ENCODE results near the gene SCAMP2. TPM values are rescaled to one million over a fixed set of nuclear protein-coding genes. Genes with fewer than 3 reads are reported as not detected.
A peak's percentile ranks its signal among the peaks of the same experiment; 100 is the strongest.

Gene SCAMP2
- polyA plus RNA-seq, 4 donors, result 52.3 to 128 (median 75.7) TPM

DNA sequence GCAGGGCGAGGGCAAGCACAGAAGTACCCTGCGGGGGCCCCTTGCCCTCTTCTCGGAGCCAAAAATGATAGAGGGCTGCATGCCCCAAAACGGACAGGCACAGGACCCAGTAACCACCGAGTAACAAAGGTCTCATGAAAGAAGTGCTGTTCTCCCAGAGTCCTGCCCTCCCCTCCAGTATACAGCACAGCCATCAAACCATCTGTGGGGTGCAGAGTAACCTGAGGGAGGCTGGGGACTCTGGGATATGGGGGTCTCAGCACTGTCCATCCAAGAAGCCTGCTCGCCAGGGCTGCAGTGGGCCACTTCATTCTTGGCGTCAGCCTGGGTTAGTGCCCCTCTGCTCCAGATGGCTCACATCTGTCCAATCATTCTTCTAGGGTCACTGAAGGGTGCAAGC is 36.3 kb downstream of the SCAMP2 start:
- no peaks in the 10 kb centered on the region for H3K27me3 ChIP-seq (ENCODE audit: control insufficient read depth in 3 of 3, insufficient read depth in 3 of 3, low read length in 3 of 3)
- H3K9me3 ChIP-seq (ENCODE audit: control insufficient read depth in 2 of 2, insufficient read depth in 1 of 2, low read depth in 1 of 2, low read length in 1 of 2), result no peaks in the 10 kb centered on the region
- peaks cover 0 to 34% (median 3%) of the 10 kb centered on the region in 3 donors for H3K4me1 ChIP-seq (ENCODE audit: control insufficient read depth in 3 of 3, insufficient read depth in 2 of 3, low read depth in 1 of 3, low read length in 2 of 3)
- 80 to 87% (median 84%) methylated on average over 7 of the region's 7 CpGs for WGBS, 3 donors
- H3K27ac ChIP-seq (ENCODE audit: low read depth in 1 of 3, low read length in 2 of 3), result no peak overlapping the region
- H3K36me3 ChIP-seq (ENCODE audit: control insufficient read depth in 3 of 3, insufficient read depth in 2 of 3, low read depth in 1 of 3, low read length in 3 of 3), result peaks cover 2 to 64% (median 9%) of the 10 kb centered on the region in 3 donors
- no peak overlapping the region for H3K4me3 ChIP-seq (ENCODE audit: low read depth in 1 of 3, low read length in 3 of 3)
- DNase-seq, result no peak
- FAIRE-seq, result no peak

- peaks cover 0 to 30% (median 3%) of the 10 kb centered on the region in 3 donors for H3K4me1 ChIP-seq (ENCODE audit: control insufficient read depth in 3 of 3, insufficient read depth in 2 of 3, low read depth in 1 of 3, low read length in 2 of 3)
- WGBS, 3 donors, result 30 to 37% (median 33%) methylated on average over 5 of the region's 5 CpGs
- FAIRE-seq, result no peak
Measured at GRCh38 chr15:74835312-74835823, 37.8 kb downstream of the SCAMP2 start.

GRCh38 chr15:74833376-74834107 is 39.6 kb downstream of the SCAMP2 start:
- H3K27me3 ChIP-seq (ENCODE audit: control insufficient read depth in 3 of 3, insufficient read depth in 3 of 3, low read length in 3 of 3), result peaks cover 0 to 2% (median 0%) of the 10 kb centered on the region in 3 donors
- FAIRE-seq (no peak), DNase-seq (no peak)
- H3K9me3 ChIP-seq (ENCODE audit: control insufficient read depth in 2 of 2, insufficient read depth in 1 of 2, low read depth in 1 of 2, low read length in 1 of 2), result no peaks in the 10 kb centered on the region
- 57 to 65% (median 60%) methylated on average over 12 of the region's 12 CpGs for WGBS, 3 donors
- H3K4me1 ChIP-seq (ENCODE audit: control insufficient read depth in 3 of 3, insufficient read depth in 2 of 3, low read depth in 1 of 3, low read length in 2 of 3), result peaks cover 0 to 21% (median 3%) of the 10 kb centered on the region in 3 donors
- peaks cover 2 to 34% (median 6%) of the 10 kb centered on the region in 3 donors for H3K36me3 ChIP-seq (ENCODE audit: control insufficient read depth in 3 of 3, insufficient read depth in 2 of 3, low read depth in 1 of 3, low read length in 3 of 3)
- H3K27ac ChIP-seq (ENCODE audit: low read depth in 1 of 3, low read length in 2 of 3), result no peak overlapping the region
- H3K4me3 ChIP-seq (ENCODE audit: low read depth in 1 of 3, low read length in 3 of 3), result no peak overlapping the region

More at GRCh38 chr15:74835312-74835823, 37.8 kb downstream of the SCAMP2 start:
- Histone ChIP-seq H3K27me3 (ENCODE audit: control insufficient read depth in 3 of 3, insufficient read depth in 3 of 3, low read length in 3 of 3) (no peaks in the 10 kb centered on the region), H3K27ac (ENCODE audit: low read depth in 1 of 3, low read length in 2 of 3) (no peak overlapping the region), H3K36me3 (ENCODE audit: control insufficient read depth in 3 of 3, insufficient read depth in 2 of 3, low read depth in 1 of 3, low read length in 3 of 3) (peaks cover 2 to 52% (median 9%) of the 10 kb centered on the region in 3 donors), H3K9me3 (ENCODE audit: control insufficient read depth in 2 of 2, insufficient read depth in 1 of 2, low read depth in 1 of 2, low read length in 1 of 2) (no peaks in the 10 kb centered on the region), H3K4me3 (ENCODE audit: low read depth in 1 of 3, low read length in 3 of 3) (no peak overlapping the region)
- DNase-seq, result peak; percentile 66 to 67

DNA sequence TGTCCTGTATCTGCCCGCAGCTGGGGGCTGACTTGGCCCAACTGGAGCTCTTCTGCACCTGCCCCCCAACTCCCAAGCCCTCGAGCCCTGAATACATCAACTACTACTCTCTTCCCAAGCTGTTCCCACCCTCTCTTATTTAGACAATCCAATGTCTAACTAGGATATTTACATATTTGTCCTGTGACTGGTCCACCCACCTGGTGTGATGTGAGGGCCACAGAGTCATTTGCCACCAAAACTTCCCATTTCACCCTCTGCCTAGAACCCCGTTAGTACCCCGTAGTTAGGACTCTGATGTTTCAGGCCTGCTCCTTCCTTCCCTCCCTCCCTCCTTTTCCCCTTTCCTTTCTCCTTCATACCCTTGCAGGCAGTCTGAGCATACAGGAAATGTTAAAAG is 40.3 kb downstream of the SCAMP2 start:
- no peak overlapping the region for H3K4me3 ChIP-seq (ENCODE audit: low read depth in 1 of 3, low read length in 3 of 3)
- H3K9me3 ChIP-seq (ENCODE audit: control insufficient read depth in 2 of 2, insufficient read depth in 1 of 2, low read depth in 1 of 2, low read length in 1 of 2), result no peaks in the 10 kb centered on the region
- WGBS, 3 donors, result 29 to 53% (median 48%) methylated on average over 4 of the region's 4 CpGs
- DNase-seq (no peak), FAIRE-seq (no peak)
- peaks cover 0 to 6% (median 6%) of the 10 kb centered on the region in 3 donors for H3K27me3 ChIP-seq (ENCODE audit: control insufficient read depth in 3 of 3, insufficient read depth in 3 of 3, low read length in 3 of 3)
- peaks cover 0 to 27% (median 6%) of the 10 kb centered on the region in 3 donors for H3K36me3 ChIP-seq (ENCODE audit: control insufficient read depth in 3 of 3, insufficient read depth in 2 of 3, low read depth in 1 of 3, low read length in 3 of 3)
- peaks cover 0 to 21% (median 3%) of the 10 kb centered on the region in 3 donors for H3K4me1 ChIP-seq (ENCODE audit: control insufficient read depth in 3 of 3, insufficient read depth in 2 of 3, low read depth in 1 of 3, low read length in 2 of 3)
- no peak overlapping the region for H3K27ac ChIP-seq (ENCODE audit: low read depth in 1 of 3, low read length in 2 of 3)

- DNase-seq (peak; percentile 68 to 90), FAIRE-seq (no peak)
- 29 to 50% (median 43%) methylated on average over 15 of the region's 15 CpGs for WGBS, 3 donors
- Histone ChIP-seq H3K9me3 (ENCODE audit: control insufficient read depth in 2 of 2, insufficient read depth in 1 of 2, low read depth in 1 of 2, low read length in 1 of 2) (no peaks in the 10 kb centered on the region), H3K4me1 (ENCODE audit: control insufficient read depth in 3 of 3, insufficient read depth in 2 of 3, low read depth in 1 of 3, low read length in 2 of 3) (peaks cover 0 to 21% (median 3%) of the 10 kb centered on the region in 3 donors), H3K36me3 (ENCODE audit: control insufficient read depth in 3 of 3, insufficient read depth in 2 of 3, low read depth in 1 of 3, low read length in 3 of 3) (peaks cover 0 to 18% (median 5%) of the 10 kb centered on the region in 3 donors), H3K27ac (ENCODE audit: low read depth in 1 of 3, low read length in 2 of 3) (peak overlapping the region; percentile 31 to 50 (median 40)), H3K27me3 (ENCODE audit: control insufficient read depth in 3 of 3, insufficient read depth in 3 of 3, low read length in 3 of 3) (peaks cover 0 to 15% (median 9%) of the 10 kb centered on the region in 3 donors), H3K4me3 (ENCODE audit: low read depth in 1 of 3, low read length in 3 of 3) (no peak overlapping the region)
Measured at GRCh38 chr15:74831813-74832495, 41.2 kb downstream of the SCAMP2 start.

DNA sequence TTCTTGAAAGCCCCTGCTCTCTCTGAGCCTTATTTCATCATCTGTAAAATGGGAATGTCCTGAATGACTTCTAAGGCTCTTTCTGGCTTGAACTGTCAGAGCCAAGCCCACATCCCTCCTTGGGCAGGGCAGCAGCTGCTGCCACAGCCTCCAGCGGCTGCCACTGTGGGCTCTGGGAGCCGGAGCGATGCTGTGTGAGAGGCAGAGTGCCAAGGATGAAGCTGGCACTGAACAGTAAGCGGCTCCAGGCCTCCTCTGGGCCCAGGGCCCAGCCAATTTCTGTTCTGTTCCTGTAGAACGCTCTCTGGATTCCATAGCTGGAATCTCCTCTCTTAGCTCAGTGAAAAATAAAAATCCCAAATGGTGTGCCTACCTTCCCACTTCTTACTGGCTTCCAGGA is 42.3 kb downstream of the SCAMP2 start:
- H3K4me3 ChIP-seq (ENCODE audit: low read depth in 1 of 3, low read length in 3 of 3), result no peak overlapping the region
- peaks cover 0 to 25% (median 3%) of the 10 kb centered on the region in 3 donors for H3K4me1 ChIP-seq (ENCODE audit: control insufficient read depth in 3 of 3, insufficient read depth in 2 of 3, low read depth in 1 of 3, low read length in 2 of 3)
- peaks cover 0 to 7% (median 0%) of the 10 kb centered on the region in 3 donors for H3K36me3 ChIP-seq (ENCODE audit: control insufficient read depth in 3 of 3, insufficient read depth in 2 of 3, low read depth in 1 of 3, low read length in 3 of 3)
- no peak overlapping the region for H3K27ac ChIP-seq (ENCODE audit: low read depth in 1 of 3, low read length in 2 of 3)
- FAIRE-seq, result no peak
- peaks cover 0 to 25% (median 9%) of the 10 kb centered on the region in 3 donors for H3K27me3 ChIP-seq (ENCODE audit: control insufficient read depth in 3 of 3, insufficient read depth in 3 of 3, low read length in 3 of 3)
- no peak for DNase-seq
- H3K9me3 ChIP-seq (ENCODE audit: control insufficient read depth in 2 of 2, insufficient read depth in 1 of 2, low read depth in 1 of 2, low read length in 1 of 2), result no peaks in the 10 kb centered on the region
- 16 to 67% (median 38%) methylated on average over 5 of the region's 5 CpGs for WGBS, 3 donors

GRCh38 chr15:74829991-74830390 is 43.2 kb downstream of the SCAMP2 start:
- peaks cover 0 to 25% (median 3%) of the 10 kb centered on the region in 3 donors for H3K4me1 ChIP-seq (ENCODE audit: control insufficient read depth in 3 of 3, insufficient read depth in 2 of 3, low read depth in 1 of 3, low read length in 2 of 3)
- no peak for DNase-seq
- no peak overlapping the region for H3K27ac ChIP-seq (ENCODE audit: low read depth in 1 of 3, low read length in 2 of 3)
- 54 to 71% (median 65%) methylated on average over 6 of the region's 6 CpGs for WGBS, 3 donors
- FAIRE-seq, result no peak
- H3K36me3 ChIP-seq (ENCODE audit: control insufficient read depth in 3 of 3, insufficient read depth in 2 of 3, low read depth in 1 of 3, low read length in 3 of 3), result no peaks in the 10 kb centered on the region
- no peaks in the 10 kb centered on the region for H3K9me3 ChIP-seq (ENCODE audit: control insufficient read depth in 2 of 2, insufficient read depth in 1 of 2, low read depth in 1 of 2, low read length in 1 of 2)
- H3K27me3 ChIP-seq (ENCODE audit: control insufficient read depth in 3 of 3, insufficient read depth in 3 of 3, low read length in 3 of 3), result peaks cover 0 to 32% (median 9%) of the 10 kb centered on the region in 3 donors
- H3K4me3 ChIP-seq (ENCODE audit: low read depth in 1 of 3, low read length in 3 of 3), result no peak overlapping the region

GRCh38 chr15:74829486-74829885 is 43.7 kb downstream of the SCAMP2 start:
- Histone ChIP-seq H3K4me1 (ENCODE audit: control insufficient read depth in 3 of 3, insufficient read depth in 2 of 3, low read depth in 1 of 3, low read length in 2 of 3) (peaks cover 0 to 25% (median 3%) of the 10 kb centered on the region in 3 donors), H3K4me3 (ENCODE audit: low read depth in 1 of 3, low read length in 3 of 3) (no peak overlapping the region), H3K27me3 (ENCODE audit: control insufficient read depth in 3 of 3, insufficient read depth in 3 of 3, low read length in 3 of 3) (peaks cover 0 to 34% (median 9%) of the 10 kb centered on the region in 3 donors), H3K27ac (ENCODE audit: low read depth in 1 of 3, low read length in 2 of 3) (no peak overlapping the region), H3K9me3 (ENCODE audit: control insufficient read depth in 2 of 2, insufficient read depth in 1 of 2, low read depth in 1 of 2, low read length in 1 of 2) (no peaks in the 10 kb centered on the region), H3K36me3 (ENCODE audit: control insufficient read depth in 3 of 3, insufficient read depth in 2 of 3, low read depth in 1 of 3, low read length in 3 of 3) (no peaks in the 10 kb centered on the region)
- whole genome bisulfite sequencing, 3 donors, result 61 to 78% (median 77%) methylated on average over 3 of the region's 3 CpGs
- DNase-seq (no peak), FAIRE-seq (no peak)

Measured in small intestine (tissue), 7 donors.